Hepatocyte (in vitro differentiated cells): ENCODE data around the gene E2F1.

Source experiments
- CTCF ChIP-seq: fragments of 200-600 bp; sonication (generic); IDR thresholded peaks from 2 replicates; pipeline ENCODE4 v1.5.1; 2016; ENCODE audit warnings: antibody characterized with exemption, mild to moderate bottlenecking; ENCODE audit not compliant: poor library complexity
- EZH2 ChIP-seq: fragments of 200-600 bp; sonication (generic); IDR thresholded peaks from 2 replicates; pipeline ENCODE4 v1.6.1; 2016; ENCODE audit warnings: antibody characterized with exemption, mild to moderate bottlenecking, borderline replicate concordance

- no peak for TF ChIP-seq CTCF
- no peak for TF ChIP-seq EZH2
These were observed 24.0 kb downstream of the E2F1 start, which contains the start of gene C20orf144 for GRCh38 chr20:33662172-33662571.
